ENCODE measurements around the gene CPOX. TPM values are rescaled to one million over a fixed set of nuclear protein-coding genes. Genes with fewer than 3 reads are reported as not detected.

CPOX gene
- polyA plus RNA-seq, 12 donors, result 9.9 to 21.3 (median 14.8) TPM; not detected in 1

- no peak for DNase-seq
Observed at GRCh38 chr3:98541695-98542094, 51.7 kb downstream of the CPOX start.

GRCh38 chr3:98540346-98540745 lies 53.1 kb downstream of the CPOX start:
- no peak for DNase-seq

- DNase-seq, result no peak
Observed at GRCh38 chr3:98536456-98537017, 56.9 kb downstream of the CPOX start.

DNA sequence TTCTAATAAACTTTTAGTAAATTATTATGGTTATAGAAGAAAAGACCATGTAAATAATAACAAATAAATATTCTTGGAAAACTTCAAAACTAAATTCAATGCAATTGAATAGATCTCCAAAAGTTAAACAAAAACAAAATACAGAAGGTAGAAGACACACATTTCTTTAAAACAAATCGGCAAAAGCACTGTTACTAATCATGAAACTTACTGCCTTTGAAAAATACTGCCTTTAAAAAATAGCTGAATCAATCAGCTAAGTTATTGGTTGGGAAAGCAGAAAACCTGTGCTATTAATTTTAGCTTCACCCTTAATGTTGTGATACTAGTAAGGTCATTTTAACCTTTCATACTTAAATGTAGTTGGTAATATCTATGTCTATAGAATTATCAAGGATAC lies 58.7 kb downstream of the CPOX start:
- DNase-seq, result no peak

- no peak for DNase-seq
Observed at GRCh38 chr3:98534168-98534567, 59.2 kb downstream of the CPOX start.

GRCh38 chr3:98532709-98533571 lies 60.5 kb downstream of the CPOX start:
- DNase-seq, result no peak

GRCh38 chr3:98532275-98532637 lies 61.2 kb downstream of the CPOX start:
- no peak for DNase-seq

- DNase-seq, result no peak
Observed at GRCh38 chr3:98531622-98532274, 61.7 kb downstream of the CPOX start, which contains the start of gene GPR15. Gene GPR15 (plus strand): TSS chr3:98531978. CDS start chr3:98532034, 56 bp downstream.

GRCh38 chr3:98530676-98531075 lies 62.7 kb downstream of the CPOX start:
- DNase-seq, result no peak

DNA sequence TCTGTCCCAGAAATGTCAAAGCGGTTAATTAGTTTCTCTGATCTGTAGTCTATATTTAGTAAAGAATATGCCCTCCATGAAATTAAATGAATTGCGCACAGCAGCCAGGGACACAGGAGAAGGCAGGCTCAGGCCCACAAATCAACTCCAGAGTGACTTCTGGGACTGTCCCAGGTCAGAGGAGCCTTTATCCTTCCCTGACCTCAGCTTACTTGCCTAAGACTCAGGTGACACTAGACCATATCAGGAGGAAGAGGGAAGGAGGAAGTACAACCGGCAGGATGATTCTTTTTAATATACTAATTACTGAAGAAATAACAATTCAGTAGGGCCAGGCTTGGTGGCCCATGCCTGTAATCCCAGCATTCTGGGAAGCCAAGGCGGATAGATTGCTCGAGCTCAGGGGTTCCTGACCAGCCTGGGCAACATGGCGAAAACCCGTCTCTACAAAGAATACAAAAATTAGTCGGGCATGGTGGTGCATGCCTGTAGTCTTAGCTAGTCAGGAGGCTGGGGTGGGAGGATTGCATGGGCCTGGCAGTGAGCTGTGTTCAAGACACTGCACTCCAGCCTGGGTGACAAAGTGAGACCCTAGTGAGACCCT lies 63.5 kb downstream of the CPOX start:
- DNase-seq, result no peak

Other genes with a start within 250 kb of the CPOX start
- not detected for gene OR5K4, start 239.8 kb downstream of the CPOX start, polyA plus RNA-seq (ENCODE audit: insufficient read length in 12 of 12)
- not detected for gene OR5K3, start 202.9 kb downstream of the CPOX start, polyA plus RNA-seq (ENCODE audit: insufficient read length in 12 of 12)
- not detected for gene OR5K1, start 130.4 kb downstream of the CPOX start, polyA plus RNA-seq (ENCODE audit: insufficient read length in 12 of 12)
- under 1 TPM in 4 of 12 donors, not detected in 8; 0.15 to 0.73 (median 0.19) TPM for gene OR5K2, start 95.9 kb downstream of the CPOX start, polyA plus RNA-seq (ENCODE audit: insufficient read length in 12 of 12)
- 100 to 1,000 TPM in 4 of 12 donors, 10 to 100 TPM in 7, not detected in 1; 56.3 to 148 (median 95.6) TPM for gene CLDND1, start 70.7 kb downstream of the CPOX start, polyA plus RNA-seq (ENCODE audit: insufficient read length in 12 of 12)
- not detected for gene GPR15, start 61.6 kb downstream of the CPOX start, polyA plus RNA-seq (ENCODE audit: insufficient read length in 12 of 12)
- gene ST3GAL6, start 169.7 kb upstream of the CPOX start, polyA plus RNA-seq (ENCODE audit: insufficient read length in 12 of 12), result 10 to 100 TPM in 3 of 12 donors, 1 to 10 TPM in 8, not detected in 1; 4.5 to 15.1 (median 6.8) TPM